ENCODE data around the gene DEGS2.
"Not testable (repeated sequence)": the region's sequence is repeated elsewhere in the genome, so short reads cannot be mapped to it uniquely, and the experiment has no call there.

The DEGS2 gene

GRCh38 chr14:100180671-100181070 is 21.2 kb upstream of the DEGS2 start:
- DNase-seq (ENCODE audit: low read depth, low spot score) = not testable (repeated sequence)

GRCh38 chr14:100178691-100179090 is 19.2 kb upstream of the DEGS2 start:
- no peak for DNase-seq (ENCODE audit: low read depth, low spot score)

GRCh38 chr14:100176811-100177327 is 17.4 kb upstream of the DEGS2 start:
- DNase-seq (ENCODE audit: low read depth, low spot score) = no peak

GRCh38 chr14:100173353-100173752 is 13.9 kb upstream of the DEGS2 start:
- DNase-seq (ENCODE audit: low read depth, low spot score) = no peak

- no peak for DNase-seq (ENCODE audit: low read depth, low spot score)
Observed at GRCh38 chr14:100172811-100173210, 13.4 kb upstream of the DEGS2 start.

- no peak for DNase-seq (ENCODE audit: low read depth, low spot score)
Observed at GRCh38 chr14:100170880-100171279, 11.4 kb upstream of the DEGS2 start.

GRCh38 chr14:100168506-100168905 is 9.1 kb upstream of the DEGS2 start:
- DNase-seq (ENCODE audit: low read depth, low spot score) = no peak

- no peak for DNase-seq (ENCODE audit: low read depth, low spot score)
Observed at GRCh38 chr14:100165831-100166440, 6.5 kb upstream of the DEGS2 start.

GRCh38 chr14:100165376-100165775 is 5.9 kb upstream of the DEGS2 start:
- DNase-seq (ENCODE audit: low read depth, low spot score) = no peak

GRCh38 chr14:100160534-100160916 is 1.1 kb upstream of the DEGS2 start:
- DNase-seq (ENCODE audit: low read depth, low spot score) = no peak

GRCh38 chr14:100159865-100160533 is 554 bp upstream of the DEGS2 start:
- DNase-seq (ENCODE audit: low read depth, low spot score) = no peak

GRCh38 chr14:100158566-100159093 is 815 bp downstream of the DEGS2 start:
- DNase-seq (ENCODE audit: low read depth, low spot score) = no peak

GRCh38 chr14:100157548-100158232 is 1.8 kb downstream of the DEGS2 start:
- not testable (repeated sequence) for DNase-seq (ENCODE audit: low read depth, low spot score)

GRCh38 chr14:100156776-100157175 is 2.7 kb downstream of the DEGS2 start:
- no peak for DNase-seq (ENCODE audit: low read depth, low spot score)

- no peak for DNase-seq (ENCODE audit: low read depth, low spot score)
Observed at GRCh38 chr14:100155756-100156616, 3.5 kb downstream of the DEGS2 start.

GRCh38 chr14:100155049-100155621 is 4.3 kb downstream of the DEGS2 start:
- DNase-seq (ENCODE audit: low read depth, low spot score) = no peak

GRCh38 chr14:100153560-100153959 is 5.9 kb downstream of the DEGS2 start:
- no peak for DNase-seq (ENCODE audit: low read depth, low spot score)

- DNase-seq (ENCODE audit: low read depth, low spot score) = no peak
Observed at GRCh38 chr14:100152091-100152490, 7.4 kb downstream of the DEGS2 start.

- no peak for DNase-seq (ENCODE audit: low read depth, low spot score)
Observed at GRCh38 chr14:100150932-100151587, 8.4 kb downstream of the DEGS2 start.

GRCh38 chr14:100149851-100150611 is 9.4 kb downstream of the DEGS2 start:
- no peak for DNase-seq (ENCODE audit: low read depth, low spot score)

All from activated CD4-positive, CD25-positive, alpha-beta regulatory T cell treated with anti-CD3 and anti-CD28 coated beads, Interleukin-2, amount 50 U/mL, for 16 hours (primary cell).